NCI-H1092 treated with DMSO at 0.1 percent for 48 hours (cell line): ENCODE data around the gene EFNB3.

Source experiments
- DNase-seq: peaks from one replicate; lab custom pipeline; 2025; lab: John Stamatoyannopoulos, UW

EFNB3 gene

GRCh38 chr17:7704601-7705268, at the start of gene EFNB3:
EFNB3 (plus strand) TSS chr17:7705202; CDS start chr17:7705599, 397 bp downstream.
- DNase-seq = peak; percentile 33

- DNase-seq = no peak
These were observed 49.5 kb upstream of the EFNB3 start for GRCh38 chr17:7655541-7655840.

- no peak for DNase-seq
These were observed 47.9 kb upstream of the EFNB3 start for GRCh38 chr17:7656958-7657609.

- peak; percentile 14 for DNase-seq
These were observed 37.2 kb upstream of the EFNB3 start for GRCh38 chr17:7667656-7668406.

- DNase-seq = no peak
These were observed 36.5 kb upstream of the EFNB3 start for GRCh38 chr17:7668482-7668881.

DNA sequence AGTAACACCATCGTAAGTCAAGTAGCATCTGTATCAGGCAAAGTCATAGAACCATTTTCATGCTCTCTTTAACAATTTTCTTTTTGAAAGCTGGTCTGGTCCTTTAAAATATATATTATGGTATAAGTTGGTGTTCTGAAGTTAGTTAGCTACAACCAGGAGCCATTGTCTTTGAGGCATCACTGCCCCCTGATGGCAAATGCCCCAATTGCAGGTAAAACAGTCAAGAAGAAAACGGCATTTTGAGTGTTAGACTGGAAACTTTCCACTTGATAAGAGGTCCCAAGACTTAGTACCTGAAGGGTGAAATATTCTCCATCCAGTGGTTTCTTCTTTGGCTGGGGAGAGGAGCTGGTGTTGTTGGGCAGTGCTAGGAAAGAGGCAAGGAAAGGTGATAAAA, 31.8 kb upstream of the EFNB3 start:
- DNase-seq = no peak

DNA sequence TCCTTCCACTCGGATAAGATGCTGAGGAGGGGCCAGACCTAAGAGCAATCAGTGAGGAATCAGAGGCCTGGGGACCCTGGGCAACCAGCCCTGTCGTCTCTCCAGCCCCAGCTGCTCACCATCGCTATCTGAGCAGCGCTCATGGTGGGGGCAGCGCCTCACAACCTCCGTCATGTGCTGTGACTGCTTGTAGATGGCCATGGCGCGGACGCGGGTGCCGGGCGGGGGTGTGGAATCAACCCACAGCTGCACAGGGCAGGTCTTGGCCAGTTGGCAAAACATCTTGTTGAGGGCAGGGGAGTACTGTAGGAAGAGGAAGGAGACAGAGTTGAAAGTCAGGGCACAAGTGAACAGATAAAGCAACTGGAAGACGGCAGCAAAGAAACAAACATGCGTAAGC, 30.1 kb upstream of the EFNB3 start:
- DNase-seq = no peak

DNA sequence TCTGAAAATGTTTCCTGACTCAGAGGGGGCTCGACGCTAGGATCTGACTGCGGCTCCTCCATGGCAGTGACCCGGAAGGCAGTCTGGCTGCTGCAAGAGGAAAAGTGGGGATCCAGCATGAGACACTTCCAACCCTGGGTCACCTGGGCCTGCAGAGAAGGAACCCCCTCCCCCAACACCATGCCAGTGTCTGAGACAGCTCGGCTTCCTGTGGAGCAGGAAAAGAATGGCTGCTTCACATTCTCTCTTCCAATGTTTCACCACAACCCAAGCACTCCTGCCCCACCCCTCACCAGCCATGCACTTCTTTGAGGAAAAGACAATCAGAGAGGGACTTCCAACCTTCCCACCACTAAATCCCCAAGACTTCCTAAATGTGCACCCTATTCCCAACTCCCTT, 28.5 kb upstream of the EFNB3 start:
- DNase-seq = no peak

- no peak for DNase-seq
These were observed 27.5 kb upstream of the EFNB3 start for GRCh38 chr17:7677388-7678067.

- DNase-seq = no peak
These were observed 20.0 kb upstream of the EFNB3 start for GRCh38 chr17:7684851-7685532.

DNA sequence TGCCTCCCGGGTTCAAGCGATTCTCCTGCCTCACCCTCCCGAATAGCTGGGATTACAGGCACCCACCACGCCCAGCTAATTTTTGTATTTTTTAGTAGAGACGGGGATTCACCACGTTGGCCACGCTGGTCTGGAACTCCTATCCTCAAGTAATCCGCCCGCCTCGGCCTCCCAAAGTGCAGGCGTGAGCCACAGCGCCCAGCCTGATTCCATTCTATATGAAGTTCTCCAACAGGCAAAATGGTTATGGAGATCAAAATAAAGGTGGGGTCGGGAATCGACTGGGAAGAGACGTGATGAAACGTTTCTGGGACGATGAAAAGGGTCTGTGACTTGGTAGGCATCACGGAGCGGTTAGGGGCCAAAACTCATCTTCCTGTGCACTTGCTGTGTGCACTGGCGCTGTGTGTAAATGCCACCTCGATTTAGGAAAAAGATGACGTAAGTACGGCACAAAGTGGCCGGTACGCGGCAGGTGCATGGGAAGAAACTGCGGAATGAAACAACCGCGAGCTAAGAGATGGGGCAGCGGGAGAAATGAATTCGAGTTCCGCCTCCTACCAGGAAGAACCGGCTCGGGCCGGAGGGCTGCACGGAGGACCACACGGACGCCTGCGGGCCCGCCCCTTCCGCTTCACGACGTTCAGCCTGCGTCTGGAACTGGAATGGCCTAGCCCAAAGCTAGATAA, 19.3 kb upstream of the EFNB3 start:
- DNase-seq = peak; percentile 94

GRCh38 chr17:7686222-7687071, 18.6 kb upstream of the EFNB3 start:
- DNase-seq = peak; percentile 94

- DNase-seq = peak; percentile 87
These were observed 17.7 kb upstream of the EFNB3 start, which contains the start of gene TP53 for GRCh38 chr17:7687072-7687907. TP53 (minus strand) TSS chr17:7687490; CDS start chr17:7676594, 10,896 bp downstream.

DNA sequence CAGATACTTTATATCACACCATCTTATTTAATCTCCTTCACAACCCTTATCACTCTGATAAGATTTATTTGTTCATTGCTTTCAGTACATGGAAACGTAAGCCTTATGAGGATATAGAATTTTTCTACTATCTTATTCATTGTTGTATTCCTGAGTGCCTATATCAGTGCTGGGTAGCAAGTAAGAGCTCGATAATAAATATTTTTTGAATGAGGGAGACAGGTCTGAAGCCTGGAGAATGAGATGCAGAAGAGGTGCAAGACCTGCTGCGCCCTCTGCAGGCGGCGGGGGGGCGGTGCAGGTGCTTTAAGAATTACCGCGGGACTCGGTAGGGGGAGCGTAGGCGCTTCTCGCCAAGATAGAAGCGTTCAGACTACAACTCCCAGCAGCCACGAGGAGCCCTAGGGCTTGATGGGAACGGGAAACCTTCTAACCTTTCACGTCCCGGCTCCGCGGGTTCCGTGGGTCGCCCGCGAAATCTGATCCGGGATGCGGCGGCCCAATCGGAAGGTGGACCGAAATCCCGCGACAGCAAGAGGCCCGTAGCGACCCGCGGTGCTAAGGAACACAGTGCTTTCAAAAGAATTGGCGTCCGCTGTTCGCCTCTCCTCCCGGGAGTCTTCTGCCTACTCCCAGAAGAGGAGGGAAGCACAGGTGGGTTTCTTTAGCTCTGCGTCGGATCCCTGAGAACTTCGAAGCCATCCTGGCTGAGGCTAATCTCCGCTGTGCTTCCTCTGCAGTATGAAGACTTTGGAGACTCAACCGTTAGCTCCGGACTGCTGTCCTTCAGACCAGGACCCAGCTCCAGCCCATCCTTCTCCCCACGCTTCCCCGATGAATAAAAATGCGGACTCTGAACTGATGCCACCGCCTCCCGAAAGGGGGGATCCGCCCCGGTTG, 16.8 kb upstream of the EFNB3 start, which contains the start of gene WRAP53:
Gene WRAP53, plus strand, starts transcription at position 570 of the 900 bp plus-strand sequence. Its CDS starts 172 bp downstream, at position 742.
- peak; percentile 95 for DNase-seq

GRCh38 chr17:7688808-7689316, 16.1 kb upstream of the EFNB3 start:
- DNase-seq = no peak

DNA sequence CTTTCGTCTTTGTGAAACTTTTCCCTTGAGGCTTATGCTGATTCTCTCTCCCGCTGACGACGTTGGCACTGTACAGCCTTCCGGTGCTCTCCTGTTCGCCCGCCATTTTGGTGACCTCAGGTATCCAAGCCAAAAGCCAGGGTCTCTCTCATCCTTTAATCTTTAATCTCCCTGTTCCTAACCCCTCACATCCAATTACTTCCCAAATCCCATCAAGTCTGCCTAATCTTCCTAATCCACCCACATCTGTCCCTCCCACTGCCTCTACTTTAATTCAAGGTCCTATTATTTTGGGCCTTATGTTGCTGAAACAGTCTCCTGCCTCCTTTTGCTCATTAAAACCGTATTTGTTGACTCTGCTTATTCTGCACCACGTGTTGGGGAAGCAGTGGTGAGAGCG, 9.4 kb upstream of the EFNB3 start:
- DNase-seq = no peak

- DNase-seq = no peak
These were observed 7.0 kb upstream of the EFNB3 start for GRCh38 chr17:7697828-7698588.
